ENCODE data around the gene SCN4B. TPM values are rescaled to one million over a fixed set of nuclear protein-coding genes. Genes with fewer than 3 reads are reported as not detected.

The SCN4B gene
- total RNA-seq, 2 experiments from 2014 or later: 0.72 to 1.1 TPM

DNA sequence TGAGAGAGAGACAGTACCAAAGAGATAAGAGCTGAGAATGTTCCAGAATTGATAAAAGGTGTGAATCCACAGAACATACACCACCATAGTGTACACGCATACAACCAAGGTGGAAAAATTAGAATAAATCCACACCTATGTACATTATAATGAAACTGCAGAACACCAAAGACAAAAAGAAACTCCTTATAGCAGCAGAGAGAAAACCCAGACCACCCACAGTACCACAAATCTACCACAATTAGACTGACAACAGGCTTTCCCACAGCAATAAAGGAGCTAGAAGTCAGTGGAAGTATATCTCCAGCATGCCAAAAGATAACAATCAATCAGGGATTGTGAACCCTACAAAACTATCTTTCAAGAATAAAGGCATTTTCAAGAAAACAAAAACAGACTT is 31.8 kb downstream of the SCN4B start:
- Mint-ChIP-seq H3K9me3 (peaks cover 6% of the 10 kb centered on the region), H3K36me3 (ENCODE audit: low read depth) (peaks cover 2% of the 10 kb centered on the region), H3K4me1 (ENCODE audit: low read depth) (peaks cover 23% of the 10 kb centered on the region), H3K27me3 (no peaks in the 10 kb centered on the region), H3K27ac (no peak overlapping the region), H3K4me3 (no peak overlapping the region)
- no peak for DNase-seq
- intact Hi-C loops (cut with micrococcal nuclease): no loop called here
- no peak for ATAC-seq
- TF ChIP-seq, protein P1, sequence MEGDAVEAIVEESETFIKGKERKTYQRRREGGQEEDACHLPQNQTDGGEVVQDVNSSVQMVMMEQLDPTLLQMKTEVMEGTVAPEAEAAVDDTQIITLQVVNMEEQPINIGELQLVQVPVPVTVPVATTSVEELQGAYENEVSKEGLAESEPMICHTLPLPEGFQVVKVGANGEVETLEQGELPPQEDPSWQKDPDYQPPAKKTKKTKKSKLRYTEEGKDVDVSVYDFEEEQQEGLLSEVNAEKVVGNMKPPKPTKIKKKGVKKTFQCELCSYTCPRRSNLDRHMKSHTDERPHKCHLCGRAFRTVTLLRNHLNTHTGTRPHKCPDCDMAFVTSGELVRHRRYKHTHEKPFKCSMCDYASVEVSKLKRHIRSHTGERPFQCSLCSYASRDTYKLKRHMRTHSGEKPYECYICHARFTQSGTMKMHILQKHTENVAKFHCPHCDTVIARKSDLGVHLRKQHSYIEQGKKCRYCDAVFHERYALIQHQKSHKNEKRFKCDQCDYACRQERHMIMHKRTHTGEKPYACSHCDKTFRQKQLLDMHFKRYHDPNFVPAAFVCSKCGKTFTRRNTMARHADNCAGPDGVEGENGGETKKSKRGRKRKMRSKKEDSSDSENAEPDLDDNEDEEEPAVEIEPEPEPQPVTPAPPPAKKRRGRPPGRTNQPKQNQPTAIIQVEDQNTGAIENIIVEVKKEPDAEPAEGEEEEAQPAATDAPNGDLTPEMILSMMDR (IDR thresholded peaks at IDR 0.05): no peak
- POLR2A ChIA-PET: no interaction called here
- CTCF ChIA-PET: interaction anchor here (1.0 to 3.3 kb wide), 2 partner anchors 51 to 297 kb away, joined by 3 to 16 read pairs; no protein-coding TSS in a partner anchor

GRCh38 chr11:118117790-118118601 is 34.6 kb downstream of the SCN4B start:
- Mint-ChIP-seq H3K4me3 (peak overlapping the region; percentile 58), H3K27me3 (no peaks in the 10 kb centered on the region), H3K27ac (peak overlapping the region; percentile 77), H3K9me3 (peaks cover 6% of the 10 kb centered on the region), H3K36me3 (ENCODE audit: low read depth) (peaks cover 2% of the 10 kb centered on the region), H3K4me1 (ENCODE audit: low read depth) (peaks cover 34% of the 10 kb centered on the region)
- DNase-seq (peak; percentile 77), ATAC-seq (peak; percentile 99)
- TF ChIP-seq, protein P1 (IDR thresholded peaks at IDR 0.05): no peak
- ChIA-PET CTCF (interaction anchor here (0.8 to 1.9 kb wide), 4 partner anchors 10 to 53 kb away, joined by 3 to 11 read pairs (median 3); no protein-coding TSS in a partner anchor), POLR2A (no interaction called here)
- intact Hi-C loops (cut with micrococcal nuclease): no loop called here

DNA sequence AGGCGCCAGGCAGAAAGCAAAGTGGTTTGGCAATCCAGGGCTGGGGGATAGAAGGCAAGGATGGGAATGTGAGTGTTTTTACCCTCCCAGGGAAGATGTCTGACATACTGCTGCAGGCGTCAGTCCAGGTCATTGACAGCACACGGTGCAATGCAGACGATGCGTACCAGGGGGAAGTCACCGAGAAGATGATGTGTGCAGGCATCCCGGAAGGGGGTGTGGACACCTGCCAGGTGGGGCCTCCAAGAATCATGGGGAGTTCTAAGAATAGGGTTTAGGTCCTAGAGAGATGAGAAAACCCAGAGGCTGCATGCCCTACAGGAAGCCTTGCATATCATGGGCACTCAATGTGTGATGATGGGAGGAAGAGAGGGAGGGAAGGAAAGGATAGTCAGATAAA is 37.6 kb downstream of the SCN4B start:
- H3K27me3 Mint-ChIP-seq: no peaks in the 10 kb centered on the region
- intact Hi-C loops (cut with micrococcal nuclease): no loop called here
- peaks cover 39% of the 10 kb centered on the region for H3K4me1 Mint-ChIP-seq (ENCODE audit: low read depth)
- no peaks in the 10 kb centered on the region for H3K9me3 Mint-ChIP-seq
- peak overlapping the region; percentile 6 for H3K27ac Mint-ChIP-seq
- H3K4me3 Mint-ChIP-seq: no peak overlapping the region
- DNase-seq (no peak), ATAC-seq (no peak)
- ChIA-PET POLR2A (interaction anchor here (1.0 kb wide), 1 partner anchor 120 kb away, joined by 3 read pairs; no protein-coding TSS in a partner anchor), CTCF (no interaction called here)
- no peaks in the 10 kb centered on the region for H3K36me3 Mint-ChIP-seq (ENCODE audit: low read depth)
- TF ChIP-seq, protein P1 (IDR thresholded peaks at IDR 0.05): no peak

GRCh38 chr11:118114266-118114665 is 38.4 kb downstream of the SCN4B start:
- no peak overlapping the region for H3K27ac Mint-ChIP-seq
- H3K36me3 Mint-ChIP-seq (ENCODE audit: low read depth): no peaks in the 10 kb centered on the region
- no peak overlapping the region for H3K4me3 Mint-ChIP-seq

More at GRCh38 chr11:118114266-118114665, 38.4 kb downstream of the SCN4B start:
- DNase-seq: no peak
- no peak for ATAC-seq
- POLR2A ChIA-PET: interaction anchor here (0.7 kb wide), 1 partner anchor 12 kb away, joined by 3 read pairs; no protein-coding TSS in a partner anchor
- Mint-ChIP-seq H3K27me3 (no peaks in the 10 kb centered on the region), H3K4me1 (ENCODE audit: low read depth) (peaks cover 39% of the 10 kb centered on the region), H3K9me3 (no peaks in the 10 kb centered on the region)
- intact Hi-C loops (cut with micrococcal nuclease): no loop called here
- CTCF ChIA-PET: interaction anchor here (0.9 to 1.1 kb wide), 2 partner anchors 57 to 162 kb away, joined by 3 read pairs; no protein-coding TSS in a partner anchor
- TF ChIP-seq, protein P1 (IDR thresholded peaks at IDR 0.05): no peak

Measured in activated CD8-positive, alpha-beta T cell treated with anti-CD3 and anti-CD28 coated beads for 36 hours (primary cell).